ENCODE data around the gene LPP.

LPP gene

DNA sequence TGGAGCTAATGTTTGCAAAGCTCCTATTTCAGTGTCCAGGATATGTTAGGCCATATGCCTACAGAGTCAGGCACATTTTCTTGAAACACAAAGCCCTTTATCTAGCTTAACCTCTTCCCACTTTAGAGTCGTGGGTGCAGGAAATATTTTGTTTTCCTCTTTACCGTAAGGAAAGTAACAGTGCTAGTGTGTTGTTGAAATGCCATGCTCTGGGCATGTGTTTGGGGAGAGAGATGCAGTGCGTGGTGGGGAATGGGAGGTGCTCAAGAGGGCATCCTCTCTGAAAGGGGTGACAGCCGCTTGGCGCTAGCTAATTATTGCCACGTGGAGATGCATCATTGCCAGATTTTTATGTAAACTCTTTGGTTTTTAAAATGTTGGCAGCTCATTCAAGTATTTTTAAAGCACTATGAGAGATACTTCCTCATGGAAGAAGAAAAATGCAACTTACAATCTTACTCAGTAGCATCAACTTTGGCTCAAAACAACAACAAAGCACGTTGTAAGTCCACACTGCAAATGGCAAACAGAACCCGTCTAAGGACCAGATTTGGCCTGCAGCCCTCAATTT is 152.6 kb downstream of the LPP start:
- DNase-seq = no peak

DNA sequence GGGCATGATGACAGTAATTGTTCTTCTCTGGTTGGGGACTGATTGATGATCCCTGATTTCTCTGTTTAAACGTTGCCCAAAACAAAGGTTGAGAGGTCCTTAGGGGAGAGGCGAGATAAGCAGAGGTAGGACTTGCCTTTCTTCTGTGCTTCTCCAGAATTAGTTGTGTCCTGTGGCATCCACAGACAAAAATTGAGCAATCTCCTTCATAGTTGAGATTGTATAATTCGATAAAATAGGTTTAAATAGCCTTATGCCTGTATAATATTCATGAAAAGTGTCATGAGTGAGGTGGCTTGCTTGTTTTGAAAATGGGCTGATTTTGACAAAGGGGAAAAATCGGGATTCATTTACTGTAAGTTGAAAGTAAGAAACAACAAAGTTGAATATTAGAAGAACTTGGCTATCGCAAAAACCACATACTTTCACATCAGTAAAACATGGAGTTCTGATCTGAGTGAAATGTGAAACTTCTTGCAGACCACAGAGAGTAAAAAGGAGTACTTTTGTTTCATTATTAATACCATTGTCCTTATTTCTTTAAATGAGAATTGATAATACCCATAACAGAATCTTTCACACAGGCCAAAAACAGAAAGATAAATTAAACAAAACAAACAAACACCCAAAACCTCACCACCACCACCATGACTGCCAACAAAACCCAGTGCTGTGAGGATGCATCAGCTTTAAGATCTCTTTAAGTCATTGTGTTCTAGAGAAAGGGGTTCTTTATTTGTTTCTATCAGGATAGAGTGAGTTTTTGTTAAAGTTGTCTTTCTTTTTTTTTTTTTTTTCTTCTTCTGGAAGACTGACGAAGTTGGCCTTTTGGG is 155.7 kb downstream of the LPP start:
- peak; percentile 72 for DNase-seq

DNA sequence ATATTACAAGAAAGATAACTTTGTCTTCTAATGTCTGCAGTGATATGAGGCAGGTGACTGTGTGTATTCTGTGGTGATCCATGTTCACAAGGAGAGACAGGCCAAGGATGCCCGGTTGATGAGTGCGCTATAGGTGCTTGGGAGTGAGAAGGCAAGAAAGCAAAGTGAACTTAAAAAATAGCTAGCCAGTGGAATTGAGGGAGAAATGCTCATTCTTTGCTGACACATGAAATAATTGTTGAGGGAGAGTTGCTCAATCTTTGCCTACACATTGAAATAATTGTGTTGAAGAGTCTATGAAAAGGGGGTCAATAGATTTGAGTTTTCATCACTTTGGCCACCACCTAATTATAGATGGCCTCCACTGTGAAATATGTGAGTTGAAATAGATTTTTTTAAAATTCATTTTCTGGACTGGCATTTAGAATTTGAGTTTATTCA is 156.3 kb downstream of the LPP start:
- no peak for DNase-seq

DNA sequence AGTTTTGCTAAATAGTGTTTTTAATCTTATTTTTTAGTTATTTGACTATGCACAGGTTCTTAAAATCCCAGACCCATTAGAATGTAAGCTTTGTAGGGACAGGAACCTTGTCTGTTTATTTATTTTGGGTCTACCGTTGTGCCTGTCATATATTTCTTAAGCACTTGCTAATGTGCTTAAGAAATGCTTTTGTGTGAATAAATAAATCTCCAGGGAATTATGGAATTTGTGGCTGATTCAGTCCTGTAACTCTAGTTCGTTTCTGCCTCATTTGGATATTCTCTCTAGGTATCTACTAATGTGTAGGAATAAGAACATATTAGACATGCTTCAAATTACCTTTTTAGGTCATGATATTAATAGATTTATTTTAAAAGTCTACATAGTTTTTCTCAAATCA is 161.6 kb downstream of the LPP start:
- no peak for DNase-seq

DNA sequence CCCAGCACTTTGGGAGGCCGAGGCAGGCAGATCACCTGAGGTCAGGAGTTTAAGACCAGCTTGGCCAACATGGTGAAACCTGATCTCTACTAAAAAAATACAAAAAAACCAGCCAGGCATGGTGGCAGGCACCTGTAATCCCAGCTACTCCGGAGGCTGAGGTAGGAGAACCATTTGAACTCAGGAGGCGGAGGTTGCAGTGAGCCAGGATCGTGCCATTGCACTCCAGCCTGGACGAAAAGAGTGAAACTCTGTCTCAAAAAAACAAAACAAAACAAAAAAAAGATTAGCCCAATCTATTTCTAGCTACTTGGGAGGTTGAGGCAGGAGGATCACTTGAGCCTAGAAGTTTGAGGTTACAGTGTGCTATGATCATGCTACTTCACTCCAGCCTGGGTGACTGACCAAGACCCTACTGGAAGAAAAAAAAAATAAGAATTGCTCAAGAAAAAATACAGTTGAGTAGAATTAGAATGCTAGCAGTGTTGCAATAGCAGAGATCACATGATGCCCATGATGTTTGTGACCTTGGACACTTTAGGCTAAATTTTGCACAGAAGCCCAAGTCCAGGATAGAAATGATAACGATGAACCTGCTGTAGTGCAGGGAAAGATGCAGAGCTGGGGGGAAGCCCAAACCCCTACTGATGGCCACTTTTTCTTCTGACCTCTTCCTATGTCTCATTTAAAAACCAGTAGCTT is 162.2 kb downstream of the LPP start:
- peak; percentile 57 for DNase-seq

DNA sequence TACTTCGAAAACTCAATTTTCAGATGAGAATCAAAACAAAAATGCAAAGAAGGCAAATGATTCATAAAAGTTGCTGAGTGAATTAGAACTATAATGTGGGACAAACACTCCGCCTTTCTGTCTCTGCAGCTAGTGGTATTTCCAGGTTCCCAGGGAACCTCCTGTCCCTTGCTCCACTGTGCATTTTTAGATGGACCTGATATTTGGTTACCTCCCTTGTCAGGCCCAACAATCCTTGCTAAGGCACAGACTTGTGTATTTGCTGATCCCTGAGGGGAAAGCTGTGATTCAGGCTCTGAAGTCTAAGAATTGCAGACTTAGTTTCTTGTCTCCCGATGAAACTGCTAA is 162.7 kb downstream of the LPP start:
- no peak for DNase-seq

DNA sequence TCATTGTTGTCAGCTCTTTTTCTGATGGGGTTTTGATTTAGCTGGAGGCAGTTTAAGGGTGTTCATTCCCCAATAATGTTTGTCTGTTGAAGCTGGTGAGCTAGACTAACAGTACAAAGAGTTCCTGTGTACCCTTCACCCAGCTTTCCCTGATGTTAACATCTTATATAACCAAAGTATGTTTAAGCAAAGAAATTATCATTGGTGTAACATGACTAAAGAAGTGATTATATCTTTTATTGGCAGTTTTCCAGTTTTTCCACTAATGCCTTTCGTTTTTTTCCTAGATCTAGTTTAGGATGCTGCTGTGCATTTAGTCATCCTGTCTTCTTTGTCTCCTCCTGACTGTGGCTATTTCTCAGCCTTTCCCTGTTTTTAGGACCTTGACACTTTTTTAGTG is 165.6 kb downstream of the LPP start:
- DNase-seq = no peak

DNA sequence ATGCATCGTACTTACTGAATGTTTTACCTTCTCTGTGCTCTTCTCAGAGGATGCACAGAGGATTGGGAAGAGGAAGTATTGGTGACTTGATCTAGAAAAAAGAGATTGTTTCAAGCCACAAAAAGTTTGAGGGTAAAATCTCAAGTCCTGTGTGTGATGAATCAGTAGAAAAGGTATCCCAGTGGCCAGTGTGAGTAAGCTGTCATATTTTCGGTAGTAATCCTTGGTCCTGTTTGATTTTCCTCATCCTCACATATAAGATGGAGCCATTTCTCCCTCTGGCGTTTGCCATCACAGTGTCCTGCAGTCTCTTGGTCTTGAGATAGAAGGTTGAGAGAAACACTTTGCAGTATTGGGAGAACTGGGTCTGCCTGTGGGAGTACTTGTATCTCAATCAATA is 166.8 kb downstream of the LPP start:
- no peak for DNase-seq

DNA sequence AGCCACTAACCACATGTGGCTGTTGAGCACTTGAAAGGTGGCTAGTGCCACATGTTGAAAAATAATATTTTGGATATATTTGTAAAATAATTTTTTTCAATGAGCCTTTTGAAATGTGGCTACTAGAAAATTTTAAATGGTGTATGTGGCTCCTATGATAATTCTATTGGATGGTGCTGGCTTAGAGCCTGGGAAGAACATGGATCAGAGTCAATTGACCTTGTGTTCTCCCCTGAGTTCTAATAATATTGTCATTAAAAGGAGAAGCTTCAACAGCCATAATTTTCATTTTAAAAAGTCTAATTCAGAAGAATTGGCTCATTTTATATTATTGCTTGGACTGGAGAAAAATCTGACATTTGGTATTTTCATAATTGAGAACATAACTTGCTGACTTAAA is 167.3 kb downstream of the LPP start:
- no peak for DNase-seq

DNA sequence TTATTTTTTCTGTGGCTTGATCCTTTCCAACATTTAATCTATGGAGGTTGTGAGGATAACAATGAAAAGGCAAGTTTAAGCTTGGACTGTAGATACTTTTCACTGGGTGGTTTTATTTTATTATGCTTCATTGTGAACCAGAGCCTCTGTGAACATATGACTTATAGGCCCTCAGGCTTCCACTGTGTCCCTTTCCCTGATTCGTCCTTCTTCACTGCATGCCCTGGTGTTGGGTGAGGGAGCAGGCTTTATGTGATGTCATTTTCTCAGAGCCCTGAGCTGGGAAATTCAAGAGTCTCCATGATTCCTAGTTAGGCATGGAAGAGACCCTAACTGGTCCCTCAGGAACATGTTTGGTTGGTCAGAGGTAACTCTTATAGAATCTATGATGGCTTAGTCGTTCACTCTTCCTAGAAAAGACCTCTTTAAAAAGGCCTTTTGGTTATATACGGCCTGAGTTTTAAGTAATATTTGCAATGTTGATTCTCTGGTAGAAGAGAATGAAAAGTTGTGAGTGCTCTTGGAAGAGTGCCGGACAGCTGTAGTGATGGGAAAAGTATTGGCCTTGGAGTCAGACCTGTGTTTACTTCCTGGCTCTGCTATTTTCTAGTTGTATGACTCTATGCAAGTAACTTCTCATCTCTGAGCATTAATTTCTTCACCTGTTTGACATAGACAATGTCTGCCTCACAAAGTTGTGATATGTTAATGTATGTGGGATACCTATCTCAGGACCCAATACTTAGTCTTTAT is 168.4 kb downstream of the LPP start:
- no peak for DNase-seq

DNA sequence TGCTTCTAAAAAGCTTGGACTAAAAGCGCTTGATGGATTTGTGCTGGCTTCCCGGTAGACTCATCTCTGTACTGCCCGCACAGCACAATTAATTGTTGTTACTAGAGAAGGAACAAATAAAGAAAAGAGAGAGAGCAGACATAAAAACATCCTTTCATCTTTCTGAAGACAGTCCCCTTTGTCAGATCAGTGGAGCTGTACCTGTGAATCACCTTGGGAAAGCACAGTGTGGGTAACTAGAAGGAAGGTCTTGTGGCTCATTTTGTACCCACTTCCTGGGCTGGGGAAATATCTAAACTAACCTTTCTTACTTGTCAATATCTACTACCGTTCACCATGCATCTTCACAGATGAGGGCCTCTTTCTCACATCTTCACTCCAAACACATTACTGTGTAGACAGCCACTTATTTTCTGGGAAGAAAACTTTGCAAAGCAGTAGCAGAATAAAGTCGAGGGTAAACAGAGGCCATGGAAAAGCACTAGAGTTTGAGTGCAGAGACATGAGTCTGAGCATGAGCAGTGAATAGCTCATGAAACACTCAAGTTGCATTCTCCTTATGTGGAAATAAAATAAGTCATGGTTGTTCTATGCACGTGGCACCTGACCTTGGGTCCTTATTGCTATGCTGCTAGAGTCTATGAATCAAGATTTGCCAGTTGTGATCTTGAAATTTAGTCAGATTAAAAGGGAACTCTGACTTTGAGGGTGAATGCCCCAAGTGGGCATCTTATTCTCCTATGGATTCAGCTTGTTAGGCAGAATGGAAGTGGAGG is 169.3 kb downstream of the LPP start:
- no peak for DNase-seq

DNA sequence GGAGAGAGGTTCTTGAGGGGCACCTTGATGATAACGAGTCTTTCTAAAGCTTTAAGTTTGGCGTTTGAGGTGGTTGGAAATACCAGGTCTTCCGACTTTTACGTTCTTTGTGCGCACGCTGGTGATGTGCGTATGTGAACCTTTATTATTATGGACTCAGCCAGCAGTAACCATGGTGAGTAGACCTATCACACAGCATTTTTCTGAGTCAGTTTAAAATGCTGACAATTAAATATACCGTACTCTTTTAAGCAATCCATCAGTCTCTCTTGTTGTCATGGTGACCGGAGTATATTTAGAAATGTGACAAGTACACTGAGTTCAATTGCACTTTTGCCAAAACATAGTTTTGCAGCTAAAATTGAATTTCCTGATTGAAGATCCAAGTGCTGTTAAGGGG is 172.2 kb downstream of the LPP start:
- DNase-seq = no peak

DNA sequence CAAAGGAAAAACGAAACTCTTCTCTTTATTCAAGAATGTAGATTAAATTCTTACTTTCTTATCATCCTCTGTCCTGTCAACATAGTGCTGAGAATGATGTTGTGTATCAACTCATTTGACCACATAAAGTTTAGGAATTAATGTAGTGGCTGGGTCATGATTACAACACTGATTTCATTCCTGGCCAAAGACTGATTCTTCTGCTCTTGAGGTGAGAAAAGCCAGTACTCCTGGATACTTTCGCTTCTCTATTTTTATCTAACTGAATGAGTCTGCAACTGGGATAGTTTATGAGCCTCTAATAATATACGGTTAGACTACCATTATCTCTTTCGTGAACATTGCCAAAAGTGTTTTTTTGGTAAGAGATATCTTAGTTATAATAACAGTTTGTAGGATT is 173.0 kb downstream of the LPP start:
- no peak for DNase-seq

DNA sequence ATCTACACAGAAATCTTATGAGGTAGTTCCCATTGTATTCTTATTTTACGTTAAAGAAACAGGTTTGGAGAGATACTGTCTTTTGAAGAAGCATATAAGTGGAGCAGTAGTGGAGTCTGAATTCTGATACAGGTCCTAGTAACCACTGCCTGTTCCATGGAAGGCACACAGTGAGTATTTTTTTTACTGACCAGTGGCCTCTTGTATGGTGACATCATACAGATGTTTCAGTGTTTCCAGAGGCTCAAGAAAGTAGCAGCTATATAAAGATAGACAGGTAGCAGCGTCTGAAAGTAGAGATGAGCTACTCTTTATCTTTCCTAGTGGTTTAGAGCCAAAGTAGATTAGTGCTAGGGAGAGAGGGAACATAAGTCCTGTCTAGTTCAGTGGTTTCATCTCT is 173.5 kb downstream of the LPP start:
- DNase-seq = no peak

DNA sequence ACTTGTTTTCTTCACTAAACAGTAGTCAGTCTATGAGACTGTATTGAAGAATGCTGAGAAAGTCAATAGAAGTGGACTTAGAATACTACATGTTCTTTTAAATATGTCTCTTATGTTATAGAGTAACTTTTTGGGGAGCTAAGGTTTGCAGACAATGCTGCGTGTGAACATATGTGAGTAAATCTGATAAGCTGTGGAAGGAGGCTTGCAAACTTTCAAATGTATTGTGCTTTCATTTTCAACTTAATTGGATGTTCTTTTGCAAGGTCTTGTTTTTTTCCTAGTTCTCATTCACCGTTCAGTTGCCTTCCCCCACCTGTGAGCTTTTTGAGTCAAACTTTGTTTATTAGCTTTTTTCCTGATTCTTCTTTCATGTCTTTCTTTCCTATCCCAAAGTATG is 176.2 kb downstream of the LPP start:
- DNase-seq = no peak

DNA sequence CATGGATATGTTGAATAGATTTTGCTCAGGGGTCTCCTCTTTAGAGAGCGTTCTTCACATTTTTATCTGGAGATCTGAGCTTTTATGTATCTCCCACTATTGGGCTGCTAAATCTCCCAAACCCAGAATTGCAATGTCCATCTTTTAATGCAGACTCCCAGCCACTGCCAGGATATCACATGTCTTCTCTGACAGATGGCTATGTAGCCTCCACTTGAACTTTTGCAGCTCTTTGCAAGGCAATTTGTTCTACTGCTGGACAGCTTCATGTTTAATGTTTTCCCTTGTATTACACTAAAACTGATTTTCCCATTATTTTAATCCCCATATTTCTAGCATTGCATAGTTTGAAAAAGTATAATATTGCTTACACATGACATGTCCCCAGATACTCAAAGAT is 177.2 kb downstream of the LPP start:
- no peak for DNase-seq

DNA sequence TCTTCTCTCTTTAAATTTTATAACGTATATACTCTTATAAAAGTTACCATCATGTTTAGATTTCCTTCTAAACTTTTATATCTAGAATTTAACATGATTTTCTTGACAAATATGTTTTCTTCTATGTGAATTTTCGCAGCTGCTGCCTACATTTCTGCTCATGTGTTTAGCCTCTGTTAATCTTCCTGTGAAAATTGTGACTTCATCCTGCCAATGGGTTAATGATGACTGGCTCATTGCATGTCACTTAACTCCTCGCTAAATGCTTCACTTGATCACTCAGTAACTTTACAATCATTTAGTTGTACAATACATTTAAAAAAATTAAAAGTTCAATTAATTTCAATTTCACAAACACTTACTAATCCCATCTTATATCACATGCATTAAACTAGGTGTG is 178.1 kb downstream of the LPP start:
- no peak for DNase-seq

DNA sequence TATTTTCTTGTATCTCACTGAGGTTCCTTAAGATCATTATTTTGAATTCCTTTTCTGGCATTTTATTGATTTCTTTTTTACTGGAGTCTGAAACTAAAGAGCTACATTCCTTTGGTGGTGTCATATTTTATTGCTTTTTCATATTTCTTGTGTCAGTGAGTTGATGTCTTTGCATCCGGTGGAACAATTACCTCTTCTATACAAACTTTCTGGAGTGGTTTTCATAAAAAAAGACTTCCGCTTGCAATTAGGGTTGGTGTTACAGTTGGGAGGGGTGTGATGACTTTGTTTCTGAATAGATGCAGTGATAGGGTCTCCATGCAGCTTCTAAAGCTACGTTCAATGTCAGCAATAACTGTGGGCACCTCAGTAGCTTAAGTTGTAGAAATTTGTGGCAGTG is 181.7 kb downstream of the LPP start:
- DNase-seq = no peak

DNA sequence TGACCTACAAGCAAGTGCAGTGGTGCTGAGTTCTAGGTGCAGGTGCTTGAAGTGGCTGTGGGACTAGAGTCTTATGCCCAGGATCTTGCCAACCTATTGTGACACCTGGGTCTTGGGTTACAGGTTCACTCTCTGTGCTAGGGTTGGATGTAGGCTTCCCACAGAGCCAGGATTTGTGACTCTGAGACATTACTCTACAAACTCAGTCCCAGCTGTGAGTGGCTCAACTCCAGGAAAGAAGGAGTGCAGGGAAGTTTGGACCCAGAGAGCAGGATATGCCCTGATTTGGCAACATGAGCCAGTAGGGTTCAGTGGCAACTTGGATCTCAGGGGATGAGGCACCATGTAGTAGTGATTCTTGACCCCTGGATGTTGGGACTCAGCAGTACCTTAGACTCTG is 182.2 kb downstream of the LPP start:
- DNase-seq = no peak

DNA sequence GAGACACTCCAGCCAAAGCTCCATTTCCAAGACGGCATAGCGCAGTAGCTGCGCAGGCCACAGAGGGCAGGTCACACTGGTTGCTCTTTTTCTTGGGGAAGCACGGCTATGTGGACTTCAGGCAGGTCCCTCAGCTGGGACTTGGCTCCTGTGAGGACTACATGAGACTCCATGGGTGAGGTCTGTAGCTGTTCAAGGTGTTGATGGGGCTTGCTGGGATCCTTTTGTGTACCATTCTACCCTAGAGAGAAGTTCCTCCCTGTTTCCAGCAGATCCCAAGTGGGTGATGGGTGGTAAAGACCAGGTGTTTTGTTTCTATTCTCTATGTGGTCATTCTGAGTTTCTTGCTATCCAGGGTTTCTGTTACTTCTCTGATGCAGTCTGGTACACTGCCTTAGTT is 183.3 kb downstream of the LPP start:
- no peak for DNase-seq

DNA sequence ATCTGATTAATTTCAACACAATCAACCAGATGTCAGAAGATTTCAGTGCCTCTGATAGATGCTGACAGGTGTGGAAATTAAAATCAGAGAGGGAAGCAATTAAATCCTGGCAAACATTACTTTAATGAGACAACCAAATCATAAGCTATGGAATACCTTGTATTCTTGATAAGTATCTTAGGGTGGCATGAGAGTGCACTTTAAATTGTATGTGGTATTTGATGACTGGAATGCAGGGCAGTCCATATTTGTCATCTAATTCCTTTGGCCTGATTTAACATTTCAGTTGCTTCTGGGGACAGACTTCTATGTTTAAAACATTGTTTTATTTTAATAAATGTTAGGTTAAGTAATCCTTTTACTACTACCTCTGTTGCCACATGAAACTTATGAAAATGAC is 184.1 kb downstream of the LPP start:
- DNase-seq = no peak

DNA sequence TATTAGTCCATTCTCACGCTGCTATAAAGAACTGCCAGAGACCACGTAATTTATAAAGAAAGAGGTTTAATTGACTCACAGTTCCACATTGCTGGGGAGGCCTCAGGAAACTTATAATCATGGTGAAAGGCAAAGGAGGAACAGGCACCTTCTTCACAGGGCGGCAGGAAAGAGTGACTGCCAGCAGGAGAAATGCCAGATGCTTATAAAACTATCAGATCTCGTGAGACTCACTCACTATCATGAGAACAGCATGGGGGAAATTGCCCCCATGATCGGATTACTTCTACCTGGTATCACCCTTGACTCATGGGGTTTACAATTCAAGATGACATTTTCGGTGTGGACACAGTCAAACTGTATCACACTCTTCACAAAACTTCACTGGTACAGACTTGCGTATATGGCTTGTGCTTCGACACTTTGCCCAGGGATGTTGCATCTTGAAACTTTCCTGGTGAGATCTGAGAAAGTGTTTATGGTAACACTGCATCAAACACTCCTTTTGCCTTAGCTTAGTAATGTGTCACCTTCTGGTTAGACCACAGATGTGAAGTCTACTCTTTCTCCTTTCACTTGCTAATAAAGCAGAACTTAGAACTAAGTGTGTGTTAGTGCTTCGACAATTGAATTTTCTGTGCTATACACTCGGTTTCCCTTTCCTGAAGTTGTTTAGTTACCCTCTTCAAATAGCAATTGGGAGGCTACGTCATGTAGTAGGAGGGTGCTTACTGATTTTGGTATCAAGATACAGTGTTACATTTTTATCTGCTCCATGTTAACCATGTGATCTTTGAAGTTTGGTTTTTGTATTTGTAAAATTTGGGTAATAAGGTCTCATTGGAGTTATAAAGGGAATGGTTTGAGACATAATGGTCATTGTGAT is 185.7 kb downstream of the LPP start:
- DNase-seq = peak; percentile 13
